GM12878 (cell line): Measurements from ENCODE around the gene TRIM25. TPM values are rescaled to one million over a fixed set of nuclear protein-coding genes. Genes with fewer than 3 reads are reported as not detected.

ENCODE experiments used
- ATAC-seq: fragments of 200-7000 bp; cut with Tn5 transposase; 3 replicates; pipeline ENCODE4 v1.9.1; 2020; ENCODE audit warnings: mild to moderate bottlenecking, moderate library complexity
- BruUV-seq: library from RNA; stranded (reverse); fragments of 400-500 nt; replicated peaks from 2 replicates; lab custom pipeline; 2021; lab: Mats Ljungman, UMichigan
- CTCF ChIA-PET: fragments of 300-600 bp; sonication (Branson Sonifier 250); formaldehyde crosslinking; extraction: SDS; loops from one replicate; lab custom pipeline; 2021; ENCODE audit warnings: inconsistent platforms; lab: Yijun Ruan, JAX
- POLR2A ChIA-PET: fragments of 350-600 bp; formaldehyde crosslinking; extraction: SDS; loops from one replicate; lab custom pipeline; 2021; ENCODE audit warnings: inconsistent platforms; lab: Charles Lee
- RAD21 ChIA-PET: fragments of 300-600 bp; sonication (Branson Sonifier 250); formaldehyde crosslinking; loops from one replicate; lab custom pipeline; 2023; ENCODE audit warnings: antibody characterized with exemption; ENCODE audit not compliant: unreplicated experiment; lab: Charles Lee
- SMC1A ChIA-PET: fragments of 300-600 bp; sonication (Branson Sonifier 250); formaldehyde crosslinking; loops from one replicate; lab custom pipeline; 2023; ENCODE audit not compliant: unreplicated experiment, uncharacterized antibody; lab: Charles Lee
- DNase-seq: peaks from one replicate; pipeline ENCODE4 v3.0.0-alpha.2; 2011; ENCODE audit warnings: low read depth, low spot score
- FAIRE-seq: peaks from 3 replicates; lab custom pipeline; 2011; peaks lifted over from hg19 to GRCh38; lab: Jason Lieb, UNC
- H2AFZ ChIP-seq: 2 replicates; pipeline ENCODE4 v1.6.0; 2011; ENCODE audit warnings: low read depth, low read length, control low read depth; ENCODE audit not compliant: control insufficient read depth
- H3K27ac ChIP-seq: 2 replicates; pipeline ENCODE4 v1.5.1; 2011; ENCODE audit warnings: control low read depth; ENCODE audit not compliant: control insufficient read depth, insufficient read depth
- H3K27me3 ChIP-seq, 2 experiments: replicated peaks in 1 of 2; 2 replicates each; pipeline versions ENCODE4 v1.6.0 to v1.6.1; 2011; ENCODE audit warnings: low read length in 1 of 2; ENCODE audit not compliant: control insufficient read depth in 2 of 2, insufficient read depth in 2 of 2
- H3K36me3 ChIP-seq, 2 experiments: 2 replicates each; pipeline ENCODE4 v1.5.1; 2011; ENCODE audit warnings: low read length in 1 of 2; ENCODE audit not compliant: control insufficient read depth in 2 of 2, insufficient read depth in 2 of 2
- H3K4me1 ChIP-seq: 2 replicates; pipeline ENCODE4 v1.6.1; 2011; ENCODE audit warnings: mild to moderate bottlenecking, low read length, moderate library complexity, mixed read lengths; ENCODE audit not compliant: control insufficient read depth, insufficient read depth
- H3K4me2 ChIP-seq: 2 replicates; pipeline ENCODE4 v1.6.0; 2011; ENCODE audit warnings: control low read depth; ENCODE audit not compliant: control insufficient read depth, insufficient read depth
- H3K4me3 ChIP-seq: fragments of 200-600 bp; sonication (generic); 2 replicates; pipeline ENCODE4 v1.5.1; 2016
- H3K79me2 ChIP-seq: 2 replicates; pipeline ENCODE4 v1.6.0; 2011; ENCODE audit warnings: low read length; ENCODE audit not compliant: control insufficient read depth, insufficient read depth
- H3K9ac ChIP-seq: 2 replicates; pipeline ENCODE4 v1.8.0; 2011; ENCODE audit warnings: low read length, control low read depth, mixed read lengths; ENCODE audit not compliant: control insufficient read depth, insufficient read depth
- H3K9me3 ChIP-seq: replicated peaks from 3 replicates; pipeline ENCODE4 v1.5.1; 2011; ENCODE audit warnings: mild to moderate bottlenecking, low read length; ENCODE audit not compliant: control insufficient read depth, insufficient read depth
- H4K20me1 ChIP-seq: 2 replicates; pipeline ENCODE4 v1.6.0; 2011; ENCODE audit not compliant: control insufficient read depth, insufficient read depth
- BCL11A ChIP-seq: IDR thresholded peaks from 2 replicates; pipeline ENCODE4 v1.6.1; 2011; ENCODE audit warnings: low read depth, low read length
- IKZF1 ChIP-seq: fragments of 450-650 bp; conservative IDR thresholded peaks from 2 replicates; pipeline ENCODE4 v1.6.1; 2017; ENCODE audit warnings: antibody characterized with exemption, mild to moderate bottlenecking
- IKZF2 ChIP-seq, 2 experiments: fragments of 450-650 bp; IDR thresholded peaks; 2 replicates each; pipeline ENCODE4 v1.6.1; 2017; ENCODE audit warnings: mild to moderate bottlenecking in 2 of 2, moderate library complexity in 2 of 2
- KLF5 ChIP-seq: fragments of 450-650 bp; IDR thresholded peaks from 2 replicates; pipeline ENCODE4 v1.6.1; 2014; ENCODE audit warnings: mild to moderate bottlenecking; ENCODE audit not compliant: partially characterized antibody
- MEF2A ChIP-seq: IDR thresholded peaks from 2 replicates; pipeline ENCODE4 v1.6.1; 2011; ENCODE audit warnings: low read depth, mild to moderate bottlenecking, low read length, moderate library complexity; ENCODE audit not compliant: insufficient read depth
- NR2C2 ChIP-seq: IDR thresholded peaks from 2 replicates; pipeline ENCODE4 v1.6.1; 2011; ENCODE audit warnings: borderline replicate concordance, low read depth; ENCODE audit not compliant: control insufficient read depth, insufficient read length
- PAX8 ChIP-seq: fragments of 450-650 bp; IDR thresholded peaks from 2 replicates; pipeline ENCODE4 v1.6.1; 2017; ENCODE audit warnings: mild to moderate bottlenecking, moderate library complexity
- POLR2A ChIP-seq: IDR thresholded peaks from 2 replicates; pipeline ENCODE4 v1.6.1; 2011; ENCODE audit warnings: low read depth, mild to moderate bottlenecking, low read length
- RAD51 ChIP-seq: fragments of 450-650 bp; IDR thresholded peaks from 2 replicates; pipeline ENCODE4 v1.6.1; 2016; ENCODE audit warnings: moderate library complexity, mild to moderate bottlenecking, inconsistent platforms
- RB1 ChIP-seq: fragments of 450-650 bp; formaldehyde crosslinking; IDR thresholded peaks from 2 replicates; pipeline ENCODE4 v1.6.1; 2017; ENCODE audit warnings: mild to moderate bottlenecking, borderline replicate concordance
- RBBP5 ChIP-seq: fragments of 200-600 bp; sonication (generic); conservative IDR thresholded peaks from 2 replicates; pipeline ENCODE4 v1.6.1; 2016
- SREBF1 ChIP-seq: IDR thresholded peaks from 2 replicates; pipeline ENCODE4 v1.6.1; 2012; ENCODE audit warnings: mild to moderate bottlenecking, low read length
- SRF ChIP-seq, 2 experiments: IDR thresholded peaks; 2 replicates each; pipeline ENCODE4 v1.6.1; 2011; ENCODE audit warnings: low read depth in 2 of 2, low read length in 2 of 2, mild to moderate bottlenecking in 1 of 2, moderate library complexity in 1 of 2
- STAT1 ChIP-seq: fragments of 450-650 bp; conservative IDR thresholded peaks from 2 replicates; pipeline ENCODE4 v1.6.1; 2014; ENCODE audit warnings: antibody characterized with exemption, mild to moderate bottlenecking
- WGBS: methylation state at CpG from one replicate; pipeline ENCODE4 v1.1.6; 2016; ENCODE audit warnings: low lambda C conversion rate; ENCODE audit not compliant: insufficient replicate concordance, insufficient coverage; ENCODE audit errors: missing lambda C conversion rate; 5-methylcytosine and 5-hydroxymethylcytosine counted together
- in situ Hi-C: fragments of 300-500 bp; cut with MboI; formaldehyde crosslinking; loops from 9 replicates; pipeline ENCODE4 v1.14.3; 2018; ENCODE audit warnings: mixed read lengths
- intact Hi-C: fragments of 100-400 bp; cut with micrococcal nuclease; formaldehyde crosslinking; loops from one replicate; pipeline ENCODE4 v1.14.2; 2022; ENCODE audit not compliant: unreplicated experiment
- polyA plus RNA-seq, 11 experiments: library from polyadenylated mRNA; depleted of rRNA in 4 of 11; unstranded in 6 of 11; stranded (reverse) in 5 of 11; fragments of >200 nt; fragmentation: Nextera tagmentation in 4 of 11; fragmentation: Illumina TruSeq in 1 of 11; extraction: Ambion mirVana in 4 of 11; extraction: Trizol in 1 of 11; gene quantifications; 1 replicate in 1 of 11; 2 replicates in 10 of 11; pipeline versions ENCODE4 v1.2.1 to v1.2.3, GENCODE V29; 2011 to 2016; ENCODE audit warnings: inconsistent platforms in 2 of 11, missing spikeins in 2 of 11, low read depth in 1 of 11
- total RNA-seq, 4 experiments: library from RNA; depleted of rRNA in 3 of 4; stranded (reverse); fragments of >200 nt in 3 of 4; fragmentation: Illumina TruSeq in 1 of 4; extraction: Trizol in 1 of 4; gene quantifications; 2 replicates each; pipeline versions ENCODE4 v1.2.1 to v1.2.3, GENCODE V29; 2013 to 2021
- TF ChIP-seq, protein P1 (sequence below): fragments of 450-650 bp; conservative IDR thresholded peaks from 2 replicates; pipeline ENCODE4 v1.6.1; 2017; ENCODE audit warnings: mild to moderate bottlenecking, moderate library complexity
- TF ChIP-seq, protein P2 (sequence below), 3 experiments: IDR thresholded peaks in 2 of 3; conservative IDR thresholded peaks in 1 of 3; 2 replicates each; pipeline ENCODE4 v1.5.1; 2011; ENCODE audit warnings: low read depth in 3 of 3, low read length in 3 of 3, mild to moderate bottlenecking in 3 of 3, control low read depth in 2 of 3, moderate library complexity in 2 of 3, inconsistent platforms in 1 of 3, mixed read lengths in 1 of 3; ENCODE audit not compliant: control insufficient read depth in 2 of 3, insufficient read depth in 1 of 3; ENCODE audit errors: extremely low read depth in 1 of 3
- TF ChIP-seq, protein P3 (sequence below): IDR thresholded peaks from 2 replicates; pipeline ENCODE4 v1.6.1; 2012; ENCODE audit warnings: low read depth, low read length, improper control_type of control experiment
- TF ChIP-seq, protein P4 (sequence below): fragments of 450-650 bp; IDR thresholded peaks from 2 replicates; pipeline ENCODE4 v1.6.1; 2014; ENCODE audit warnings: mild to moderate bottlenecking

Gene TRIM25
- total and polyA plus RNA-seq, 10 of the 15 experiments (the other 5 are each of a cell fraction or from before 2014, with no cell fraction given), result 10.5 to 123 (median 51.3) TPM

DNA sequence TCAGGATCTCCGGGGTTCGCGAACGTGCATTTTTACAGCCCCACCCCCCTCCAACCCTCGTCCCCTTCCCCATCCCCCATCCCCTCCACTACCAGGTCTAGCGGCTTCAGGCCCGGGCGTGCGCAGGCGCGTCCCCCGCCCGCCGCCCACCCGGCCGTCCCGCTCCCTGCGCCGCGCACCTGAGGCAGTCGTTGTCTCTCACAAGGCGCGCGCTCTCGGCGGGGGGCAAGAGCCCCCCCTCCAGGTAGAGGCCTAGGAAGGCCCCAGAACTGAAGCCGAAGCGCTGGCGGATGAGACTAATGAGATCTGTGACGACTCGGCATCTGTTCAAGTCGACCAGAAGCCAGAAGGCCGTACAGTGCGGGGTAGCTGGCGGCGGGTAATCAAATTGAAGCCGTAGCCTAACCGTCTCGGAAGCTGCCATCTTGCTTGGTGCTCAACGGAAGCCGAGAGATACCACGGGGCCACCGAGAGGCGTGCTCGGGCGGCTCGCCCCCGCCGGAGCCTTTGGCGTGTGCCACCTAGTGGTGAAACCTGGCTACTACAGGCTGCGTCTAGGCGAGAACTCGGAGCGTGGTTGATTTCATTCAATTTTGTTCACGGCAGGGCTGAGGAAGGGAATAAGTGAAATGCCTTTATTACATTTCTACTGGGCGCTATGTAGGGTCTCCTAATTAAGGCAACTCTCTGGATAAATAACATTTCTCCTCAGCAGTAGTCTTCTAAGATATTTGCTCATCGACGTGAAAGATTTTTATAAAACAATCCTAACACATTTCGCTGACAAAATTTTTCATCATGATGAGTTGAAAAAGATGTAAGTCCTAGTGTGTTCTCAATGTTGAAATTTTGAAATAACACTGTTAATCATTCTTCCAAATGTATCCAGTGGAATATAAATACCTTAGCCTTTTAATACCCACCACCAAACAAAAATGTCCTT, 47.0 kb upstream of the TRIM25 start, which contains the start of gene COIL:
Gene COIL, minus strand, starts transcription at position 455 of the 943 bp plus-strand sequence. Its CDS starts 31 bp downstream, at position 424.
- peak; percentile 65 for DNase-seq
- CTCF ChIA-PET, result interaction anchor here (0.6 to 3.4 kb wide), 12 partner anchors 15 to 154 kb away, joined by 3 to 12 read pairs (median 4); partner anchors contain the start of gene SCPEP1
- Histone ChIP-seq H3K79me2 (peaks cover 27% of the 10 kb centered on the region), H3K27ac (peak within 1 kb of the TSS; percentile 77), H3K4me2 (peak within 1 kb of the TSS; percentile 43), H4K20me1 (no peaks in the 10 kb centered on the region), H3K36me3 (no peaks in the 10 kb centered on the region), H3K4me1 (no peaks in the 10 kb centered on the region; the same call in 1 of the 2 replicates), H3K9me3 (no peaks in the 10 kb centered on the region), H2AFZ (peak within 1 kb of the TSS; percentile 83), H3K4me3 (peak within 1 kb of the TSS; percentile 95), H3K27me3 (no peaks in the 10 kb centered on the region), H3K9ac (peak within 1 kb of the TSS; percentile 72)
- BruUV-seq, result no TSS peak
- POLR2A ChIA-PET, result no interaction called here
- RAD21 ChIA-PET, result interaction anchor here (0.7 kb wide), 1 partner anchor 136 kb away, joined by 3 read pairs; no protein-coding TSS in a partner anchor
- WGBS, result 7% methylated on average over 44 of the region's 59 CpGs
- ATAC-seq, result peak; percentile 99
- intact Hi-C loops, result loop anchor here (5.0 kb wide), 2 partner anchors 46 to 126 kb away; partner anchors contain the start of gene AKAP1
- FAIRE-seq, result peak; percentile 99
- in situ Hi-C loops, result no loop called here
- SMC1A ChIA-PET, result interaction anchor here (0.7 to 1.8 kb wide), 4 partner anchors 18 to 47 kb away, joined by 3 to 4 read pairs (median 4); partner anchors contain the start of gene SCPEP1
- TF ChIP-seq SREBF1 (no peak), RB1 (peak; percentile 70; the same call in 1 of the 2 replicates), MEF2A (0 out of 2 replicates have a peak, but pooled peaks have one; percentile 33), NR2C2 (no peak), RBBP5 (no peak), STAT1 (peak; percentile 62; the same call in 1 of the 2 replicates), POLR2A (peak; percentile 93), IKZF2 (IDR thresholded peaks at IDR 0.05) (no peak; a peak in 1 of 4 replicates), SRF (IDR thresholded peaks at IDR 0.05; ENCODE audit: low read depth in 2 of 2, low read length in 2 of 2) (no peak), BCL11A (no peak), RAD51 (peak; percentile 57), KLF5 (no peak), IKZF1 (peak; percentile 68), PAX8 (no peak)
- TF ChIP-seq, protein P1, sequence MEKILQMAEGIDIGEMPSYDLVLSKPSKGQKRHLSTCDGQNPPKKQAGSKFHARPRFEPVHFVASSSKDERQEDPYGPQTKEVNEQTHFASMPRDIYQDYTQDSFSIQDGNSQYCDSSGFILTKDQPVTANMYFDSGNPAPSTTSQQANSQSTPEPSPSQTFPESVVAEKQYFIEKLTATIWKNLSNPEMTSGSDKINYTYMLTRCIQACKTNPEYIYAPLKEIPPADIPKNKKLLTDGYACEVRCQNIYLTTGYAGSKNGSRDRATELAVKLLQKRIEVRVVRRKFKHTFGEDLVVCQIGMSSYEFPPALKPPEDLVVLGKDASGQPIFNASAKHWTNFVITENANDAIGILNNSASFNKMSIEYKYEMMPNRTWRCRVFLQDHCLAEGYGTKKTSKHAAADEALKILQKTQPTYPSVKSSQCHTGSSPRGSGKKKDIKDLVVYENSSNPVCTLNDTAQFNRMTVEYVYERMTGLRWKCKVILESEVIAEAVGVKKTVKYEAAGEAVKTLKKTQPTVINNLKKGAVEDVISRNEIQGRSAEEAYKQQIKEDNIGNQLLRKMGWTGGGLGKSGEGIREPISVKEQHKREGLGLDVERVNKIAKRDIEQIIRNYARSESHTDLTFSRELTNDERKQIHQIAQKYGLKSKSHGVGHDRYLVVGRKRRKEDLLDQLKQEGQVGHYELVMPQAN, result peak; percentile 73; the same call in 1 of the 2 replicates
- TF ChIP-seq, protein P2, sequence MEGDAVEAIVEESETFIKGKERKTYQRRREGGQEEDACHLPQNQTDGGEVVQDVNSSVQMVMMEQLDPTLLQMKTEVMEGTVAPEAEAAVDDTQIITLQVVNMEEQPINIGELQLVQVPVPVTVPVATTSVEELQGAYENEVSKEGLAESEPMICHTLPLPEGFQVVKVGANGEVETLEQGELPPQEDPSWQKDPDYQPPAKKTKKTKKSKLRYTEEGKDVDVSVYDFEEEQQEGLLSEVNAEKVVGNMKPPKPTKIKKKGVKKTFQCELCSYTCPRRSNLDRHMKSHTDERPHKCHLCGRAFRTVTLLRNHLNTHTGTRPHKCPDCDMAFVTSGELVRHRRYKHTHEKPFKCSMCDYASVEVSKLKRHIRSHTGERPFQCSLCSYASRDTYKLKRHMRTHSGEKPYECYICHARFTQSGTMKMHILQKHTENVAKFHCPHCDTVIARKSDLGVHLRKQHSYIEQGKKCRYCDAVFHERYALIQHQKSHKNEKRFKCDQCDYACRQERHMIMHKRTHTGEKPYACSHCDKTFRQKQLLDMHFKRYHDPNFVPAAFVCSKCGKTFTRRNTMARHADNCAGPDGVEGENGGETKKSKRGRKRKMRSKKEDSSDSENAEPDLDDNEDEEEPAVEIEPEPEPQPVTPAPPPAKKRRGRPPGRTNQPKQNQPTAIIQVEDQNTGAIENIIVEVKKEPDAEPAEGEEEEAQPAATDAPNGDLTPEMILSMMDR (IDR thresholded peaks at IDR 0.05 in 2 of 3, conservative IDR thresholded peaks at IDR 0.05 in 1 of 3; ENCODE audit: control insufficient read depth in 2 of 3, extremely low read depth in 1 of 3, insufficient read depth in 1 of 3, low read depth in 3 of 3, low read length in 3 of 3), result peak; percentile 94 to 99 (median 97)
- TF ChIP-seq, protein P3, sequence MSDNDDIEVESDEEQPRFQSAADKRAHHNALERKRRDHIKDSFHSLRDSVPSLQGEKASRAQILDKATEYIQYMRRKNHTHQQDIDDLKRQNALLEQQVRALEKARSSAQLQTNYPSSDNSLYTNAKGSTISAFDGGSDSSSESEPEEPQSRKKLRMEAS, result peak; percentile 83
- TF ChIP-seq, protein P4, sequence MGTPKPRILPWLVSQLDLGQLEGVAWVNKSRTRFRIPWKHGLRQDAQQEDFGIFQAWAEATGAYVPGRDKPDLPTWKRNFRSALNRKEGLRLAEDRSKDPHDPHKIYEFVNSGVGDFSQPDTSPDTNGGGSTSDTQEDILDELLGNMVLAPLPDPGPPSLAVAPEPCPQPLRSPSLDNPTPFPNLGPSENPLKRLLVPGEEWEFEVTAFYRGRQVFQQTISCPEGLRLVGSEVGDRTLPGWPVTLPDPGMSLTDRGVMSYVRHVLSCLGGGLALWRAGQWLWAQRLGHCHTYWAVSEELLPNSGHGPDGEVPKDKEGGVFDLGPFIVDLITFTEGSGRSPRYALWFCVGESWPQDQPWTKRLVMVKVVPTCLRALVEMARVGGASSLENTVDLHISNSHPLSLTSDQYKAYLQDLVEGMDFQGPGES, result peak; percentile 45; the same call in 1 of the 2 replicates
